Astrocyte (in vitro differentiated cells and primary cell): ENCODE results near the gene TMEM176B.

ENCODE experiments used
- EZH2 ChIP-seq: IDR thresholded peaks from 2 replicates; pipeline ENCODE4 v1.6.1; 2012; ENCODE audit warnings: mild to moderate bottlenecking, low read length, inconsistent platforms; ENCODE audit not compliant: insufficient read depth
- TF ChIP-seq, protein P1 (sequence below): IDR thresholded peaks from 2 replicates; pipeline ENCODE4 v1.5.1; 2011; ENCODE audit warnings: low read depth, mild to moderate bottlenecking, inconsistent platforms, low read length, moderate library complexity; ENCODE audit not compliant: insufficient read depth

DNA sequence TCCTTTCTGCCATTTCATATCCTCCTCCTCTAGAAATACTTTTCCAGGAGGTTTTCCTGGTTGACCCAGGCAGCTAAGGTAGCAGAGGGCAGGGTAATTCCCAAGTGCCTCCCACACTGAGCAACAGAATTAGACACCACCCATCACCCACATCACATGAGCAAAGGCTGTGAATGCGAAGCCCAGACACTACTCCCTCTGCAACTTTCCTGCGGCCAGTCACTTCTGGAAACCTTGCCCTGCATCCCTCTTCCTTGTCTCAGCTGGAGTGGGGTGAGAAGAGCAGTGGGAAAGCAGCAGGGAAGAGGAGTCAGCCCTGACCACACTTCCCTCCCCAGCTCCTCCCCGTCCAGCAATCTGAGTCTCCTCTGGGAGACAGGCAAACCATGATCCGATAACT is 15.2 kb downstream of the TMEM176B start:
- TF ChIP-seq, protein P1, sequence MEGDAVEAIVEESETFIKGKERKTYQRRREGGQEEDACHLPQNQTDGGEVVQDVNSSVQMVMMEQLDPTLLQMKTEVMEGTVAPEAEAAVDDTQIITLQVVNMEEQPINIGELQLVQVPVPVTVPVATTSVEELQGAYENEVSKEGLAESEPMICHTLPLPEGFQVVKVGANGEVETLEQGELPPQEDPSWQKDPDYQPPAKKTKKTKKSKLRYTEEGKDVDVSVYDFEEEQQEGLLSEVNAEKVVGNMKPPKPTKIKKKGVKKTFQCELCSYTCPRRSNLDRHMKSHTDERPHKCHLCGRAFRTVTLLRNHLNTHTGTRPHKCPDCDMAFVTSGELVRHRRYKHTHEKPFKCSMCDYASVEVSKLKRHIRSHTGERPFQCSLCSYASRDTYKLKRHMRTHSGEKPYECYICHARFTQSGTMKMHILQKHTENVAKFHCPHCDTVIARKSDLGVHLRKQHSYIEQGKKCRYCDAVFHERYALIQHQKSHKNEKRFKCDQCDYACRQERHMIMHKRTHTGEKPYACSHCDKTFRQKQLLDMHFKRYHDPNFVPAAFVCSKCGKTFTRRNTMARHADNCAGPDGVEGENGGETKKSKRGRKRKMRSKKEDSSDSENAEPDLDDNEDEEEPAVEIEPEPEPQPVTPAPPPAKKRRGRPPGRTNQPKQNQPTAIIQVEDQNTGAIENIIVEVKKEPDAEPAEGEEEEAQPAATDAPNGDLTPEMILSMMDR: no peak
- no peak for TF ChIP-seq EZH2
